Measurements from ENCODE around the gene DUS1L.

DNA sequence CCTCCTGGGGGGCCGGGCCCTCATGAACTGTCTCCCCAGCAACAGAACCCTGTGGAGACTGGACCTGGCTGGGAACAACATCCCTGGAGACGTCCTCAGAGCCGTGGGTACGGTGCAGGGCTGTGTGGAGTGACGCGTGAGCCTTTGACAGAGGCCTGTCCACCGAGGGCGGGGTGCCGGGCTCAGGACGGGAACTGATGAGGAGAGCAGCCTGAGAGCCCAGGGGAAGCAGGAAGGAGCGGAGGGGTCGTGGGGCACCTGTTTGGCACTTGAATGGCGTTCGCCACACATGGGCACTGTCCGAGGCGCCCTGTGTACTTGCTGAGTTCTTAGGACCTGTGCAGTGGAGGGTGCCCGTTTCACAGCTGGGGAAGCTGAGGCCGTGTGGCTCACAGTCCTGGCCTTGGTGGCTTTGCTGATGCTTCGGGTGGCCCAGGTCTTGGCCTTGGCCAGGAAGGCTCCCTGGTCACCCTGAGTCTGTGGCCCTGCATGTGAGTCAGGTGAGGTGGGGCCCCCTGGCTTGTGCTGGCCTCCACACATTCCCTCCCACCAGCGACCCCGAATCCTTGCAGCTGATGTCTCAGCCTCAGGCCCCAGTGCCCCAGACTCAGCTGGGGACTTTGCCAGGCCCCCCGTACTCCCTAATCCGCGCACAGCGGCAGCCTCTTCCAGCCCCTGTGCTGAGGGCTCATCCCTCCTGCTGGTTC, 40.0 kb downstream of the DUS1L start:
- TF ChIP-seq POLR2A (IDR thresholded peaks at IDR 0.05; ENCODE audit: low read length) (no peak), NFE2L2 (conservative IDR thresholded peaks at IDR 0.05; ENCODE audit: low read length) (no peak), HDAC2 (IDR thresholded peaks at IDR 0.05) (no peak), RARB (CRISPR knock-in tag; IDR thresholded peaks at IDR 0.05) (no peak), ESRRA (IDR thresholded peaks at IDR 0.05; ENCODE audit: borderline replicate concordance, low read length) (no peak), KDM1A (IDR thresholded peaks at IDR 0.05; ENCODE audit: low read depth) (no peak), EP300 (IDR thresholded peaks at IDR 0.05) (no peak), FOXS1 (CRISPR knock-in tag; IDR thresholded peaks at IDR 0.05) (no peak)
- TF ChIP-seq, protein P1, sequence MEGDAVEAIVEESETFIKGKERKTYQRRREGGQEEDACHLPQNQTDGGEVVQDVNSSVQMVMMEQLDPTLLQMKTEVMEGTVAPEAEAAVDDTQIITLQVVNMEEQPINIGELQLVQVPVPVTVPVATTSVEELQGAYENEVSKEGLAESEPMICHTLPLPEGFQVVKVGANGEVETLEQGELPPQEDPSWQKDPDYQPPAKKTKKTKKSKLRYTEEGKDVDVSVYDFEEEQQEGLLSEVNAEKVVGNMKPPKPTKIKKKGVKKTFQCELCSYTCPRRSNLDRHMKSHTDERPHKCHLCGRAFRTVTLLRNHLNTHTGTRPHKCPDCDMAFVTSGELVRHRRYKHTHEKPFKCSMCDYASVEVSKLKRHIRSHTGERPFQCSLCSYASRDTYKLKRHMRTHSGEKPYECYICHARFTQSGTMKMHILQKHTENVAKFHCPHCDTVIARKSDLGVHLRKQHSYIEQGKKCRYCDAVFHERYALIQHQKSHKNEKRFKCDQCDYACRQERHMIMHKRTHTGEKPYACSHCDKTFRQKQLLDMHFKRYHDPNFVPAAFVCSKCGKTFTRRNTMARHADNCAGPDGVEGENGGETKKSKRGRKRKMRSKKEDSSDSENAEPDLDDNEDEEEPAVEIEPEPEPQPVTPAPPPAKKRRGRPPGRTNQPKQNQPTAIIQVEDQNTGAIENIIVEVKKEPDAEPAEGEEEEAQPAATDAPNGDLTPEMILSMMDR (IDR thresholded peaks at IDR 0.05) = no peak
- TF ChIP-seq, protein P2, sequence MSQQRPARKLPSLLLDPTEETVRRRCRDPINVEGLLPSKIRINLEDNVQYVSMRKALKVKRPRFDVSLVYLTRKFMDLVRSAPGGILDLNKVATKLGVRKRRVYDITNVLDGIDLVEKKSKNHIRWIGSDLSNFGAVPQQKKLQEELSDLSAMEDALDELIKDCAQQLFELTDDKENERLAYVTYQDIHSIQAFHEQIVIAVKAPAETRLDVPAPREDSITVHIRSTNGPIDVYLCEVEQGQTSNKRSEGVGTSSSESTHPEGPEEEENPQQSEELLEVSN (IDR thresholded peaks at IDR 0.05; ENCODE audit: borderline replicate concordance, low read depth) = no peak
- TF ChIP-seq, protein P3, sequence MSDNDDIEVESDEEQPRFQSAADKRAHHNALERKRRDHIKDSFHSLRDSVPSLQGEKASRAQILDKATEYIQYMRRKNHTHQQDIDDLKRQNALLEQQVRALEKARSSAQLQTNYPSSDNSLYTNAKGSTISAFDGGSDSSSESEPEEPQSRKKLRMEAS (IDR thresholded peaks at IDR 0.05) = no peak
- TF ChIP-seq, protein P4, sequence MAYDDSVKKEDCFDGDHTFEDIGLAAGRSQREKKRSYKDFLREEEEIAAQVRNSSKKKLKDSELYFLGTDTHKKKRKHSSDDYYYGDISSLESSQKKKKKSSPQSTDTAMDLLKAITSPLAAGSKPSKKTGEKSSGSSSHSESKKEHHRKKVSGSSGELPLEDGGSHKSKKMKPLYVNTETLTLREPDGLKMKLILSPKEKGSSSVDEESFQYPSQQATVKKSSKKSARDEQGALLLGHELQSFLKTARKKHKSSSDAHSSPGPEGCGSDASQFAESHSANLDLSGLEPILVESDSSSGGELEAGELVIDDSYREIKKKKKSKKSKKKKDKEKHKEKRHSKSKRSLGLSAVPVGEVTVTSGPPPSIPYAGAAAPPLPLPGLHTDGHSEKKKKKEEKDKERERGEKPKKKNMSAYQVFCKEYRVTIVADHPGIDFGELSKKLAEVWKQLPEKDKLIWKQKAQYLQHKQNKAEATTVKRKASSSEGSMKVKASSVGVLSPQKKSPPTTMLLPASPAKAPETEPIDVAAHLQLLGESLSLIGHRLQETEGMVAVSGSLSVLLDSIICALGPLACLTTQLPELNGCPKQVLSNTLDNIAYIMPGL (CRISPR knock-in tag; IDR thresholded peaks at IDR 0.05; ENCODE audit: borderline replicate concordance) = no peak
- TF ChIP-seq, protein P5, sequence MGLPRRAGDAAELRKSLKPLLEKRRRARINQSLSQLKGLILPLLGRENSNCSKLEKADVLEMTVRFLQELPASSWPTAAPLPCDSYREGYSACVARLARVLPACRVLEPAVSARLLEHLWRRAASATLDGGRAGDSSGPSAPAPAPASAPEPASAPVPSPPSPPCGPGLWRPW (IDR thresholded peaks at IDR 0.05) = no peak
